K562 (cell line): ENCODE data around the gene RAB13. TPM values are rescaled to one million over a fixed set of nuclear protein-coding genes. Genes with fewer than 3 reads are reported as not detected.
A peak's percentile ranks its signal among the peaks of the same experiment; 100 is the strongest.

Source experiments
- ARHGAP35 ChIP-seq: fragments of 450-650 bp; IDR thresholded peaks from 2 replicates; pipeline ENCODE4 v1.6.1; 2018; ENCODE audit not compliant: partially characterized antibody
- ARID4B ChIP-seq: sonication (generic); formaldehyde crosslinking; IDR thresholded peaks from 2 replicates; pipeline ENCODE4 v1.8.0; 2022; ENCODE audit warnings: mild to moderate bottlenecking, missing genetic modification reagents
- ATF1 ChIP-seq, 2 experiments: fragments of 450-650 bp in 1 of 2; IDR thresholded peaks; 2 replicates each; pipeline ENCODE4 v1.6.1; 2016; ENCODE audit warnings: missing compliant biosample characterization in 1 of 2, missing genetic modification characterization in 1 of 2
- ATF3 ChIP-seq, 2 experiments: fragments of 450-650 bp in 1 of 2; sonication (generic) in 1 of 2; formaldehyde crosslinking in 1 of 2; IDR thresholded peaks in 1 of 2; conservative IDR thresholded peaks in 1 of 2; 2 replicates each; pipeline versions ENCODE4 v1.6.1 to v1.8.1; 2016 to 2023; ENCODE audit warnings: mild to moderate bottlenecking in 2 of 2, moderate library complexity in 2 of 2, inconsistent platforms in 1 of 2, missing genetic modification reagents in 1 of 2
- FOXA1 ChIP-seq: fragments of 450-650 bp; IDR thresholded peaks from 2 replicates; pipeline ENCODE4 v1.6.1; 2016; ENCODE audit warnings: mild to moderate bottlenecking, borderline replicate concordance
- HMG20A ChIP-seq: fragments of 450-650 bp; formaldehyde crosslinking; conservative IDR thresholded peaks from 2 replicates; pipeline ENCODE4 v1.4.0; 2020; ENCODE audit warnings: mild to moderate bottlenecking, mixed read lengths
- MITF ChIP-seq: IDR thresholded peaks from 2 replicates; pipeline ENCODE4 v1.6.1; 2014; ENCODE audit warnings: antibody characterized with exemption
- NFE2 ChIP-seq: IDR thresholded peaks from 2 replicates; pipeline ENCODE4 v1.6.1; 2014; ENCODE audit warnings: antibody characterized with exemption, low read depth
- POLR2G ChIP-seq: fragments of 200-400 bp; formaldehyde crosslinking; IDR thresholded peaks from 2 replicates; pipeline ENCODE4 v1.6.1; 2017; ENCODE audit warnings: low read depth, mild to moderate bottlenecking, antibody characterized with exemption, low read length, moderate library complexity
- PREB ChIP-seq: sonication (generic); formaldehyde crosslinking; IDR thresholded peaks from 2 replicates; pipeline ENCODE4 v1.8.1; 2023; ENCODE audit warnings: mild to moderate bottlenecking, missing genetic modification reagents
- PTTG1 ChIP-seq: fragments of 450-650 bp; IDR thresholded peaks from 2 replicates; pipeline ENCODE4 v1.6.1; 2016; ENCODE audit warnings: low read depth, mild to moderate bottlenecking, missing genetic modification characterization, missing compliant biosample characterization
- RNF2 ChIP-seq: sonication (generic); IDR thresholded peaks from 2 replicates; pipeline ENCODE4 v1.6.1; 2016
- SIRT6 ChIP-seq: IDR thresholded peaks from one replicate; pipeline ENCODE4 v1.6.1; 2012; ENCODE audit warnings: low read depth, mild to moderate bottlenecking, control low read depth, inconsistent platforms, low read length, moderate library complexity
- SNIP1 ChIP-seq: fragments of 450-650 bp; IDR thresholded peaks from 2 replicates; pipeline ENCODE4 v1.7.1; 2017; ENCODE audit warnings: low read depth, mild to moderate bottlenecking
- TAF15 ChIP-seq: fragments of 200-400 bp; formaldehyde crosslinking; IDR thresholded peaks from 2 replicates; pipeline ENCODE4 v1.6.1; 2017; ENCODE audit warnings: mild to moderate bottlenecking, low read depth, low read length, moderate library complexity
- U2AF2 ChIP-seq: fragments of 200-400 bp; formaldehyde crosslinking; optimal IDR thresholded peaks from 2 replicates; pipeline ENCODE3; 2017; ENCODE audit warnings: low read depth, mild to moderate bottlenecking, low read length
- ZNF134 ChIP-seq: fragments of 250-450 bp; sonication (Bioruptor Pico); conservative IDR thresholded peaks from 2 replicates; pipeline ENCODE4 v1.4.0; 2020
- ZNF197 ChIP-seq: fragments of 200-800 bp; sonication (Bioruptor generic); IDR thresholded peaks from 2 replicates; pipeline ENCODE4 v1.6.1; 2016; ENCODE audit warnings: low read depth, missing genetic modification characterization, missing compliant biosample characterization
- ZNF830 ChIP-seq: fragments of 250-450 bp; sonication (Bioruptor Pico); IDR thresholded peaks from 2 replicates; pipeline ENCODE4 v1.5.0; 2021; ENCODE audit warnings: mild to moderate bottlenecking
- polyA plus RNA-seq, 8 experiments: library from polyadenylated mRNA; depleted of rRNA in 4 of 8; stranded (reverse) in 5 of 8; unstranded in 3 of 8; fragments of >200 nt; fragmentation: Nextera tagmentation in 2 of 8; fragmentation: Illumina TruSeq in 1 of 8; extraction: Ambion mirVana in 2 of 8; extraction: Trizol in 1 of 8; gene quantifications; 2 replicates each; pipeline versions ENCODE4 v1.2.1 to v1.2.3, GENCODE V29; 2011 to 2014; ENCODE audit warnings: inconsistent platforms in 1 of 8, missing spikeins in 1 of 8
- total RNA-seq, 7 experiments: library from RNA; depleted of rRNA in 6 of 7; stranded (reverse); fragments of >200 nt in 6 of 7; fragmentation: Illumina TruSeq in 2 of 7; extraction: Trizol in 2 of 7; gene quantifications; 2 replicates each; pipeline versions ENCODE4 v1.2.1 to v1.2.3, GENCODE V29; 2011 to 2021; ENCODE audit warnings: low replicate concordance in 1 of 7

RAB13 gene
- total and polyA plus RNA-seq, 9 of the 15 experiments (the other 6 are each of a cell fraction or from before 2014, with no cell fraction given) = 22.3 to 100 (median 39.8) TPM

GRCh38 chr1:153963030-153963849 is 22.9 kb downstream of the RAB13 start, which contains the start of gene SLC39A1 (continued):
- TF ChIP-seq POLR2G (peak; percentile 92), PTTG1 (no peak), MITF (no peak), RNF2 (no peak), NFE2 (no peak), SNIP1 (no peak), ATF1 (CRISPR knock-in tag; IDR thresholded peaks at IDR 0.05) (peak; percentile 63; the same call in 1 of the 2 replicates), ATF1 (tag; IDR thresholded peaks at IDR 0.05) (peak; percentile 79), SIRT6 (no peak), PREB (no peak), ATF3 (IDR thresholded peaks at IDR 0.05) (peak; percentile 76), ATF3 (CRISPR knock-in tag; conservative IDR thresholded peaks at IDR 0.05) (peak; percentile 36; the same call in 1 of the 2 replicates), HMG20A (no peak), ZNF134 (CRISPR knock-in tag) (no peak), ZNF197 (CRISPR knock-in tag) (no peak), TAF15 (no peak), ZNF830 (CRISPR knock-in tag) (no peak), U2AF2 (no peak), ARHGAP35 (no peak), FOXA1 (no peak), ARID4B (CRISPR knock-in tag) (0 out of 2 replicates have a peak, but pooled peaks have one; percentile 11)
